WTC11 (cell line): ENCODE results near the gene CMTM4. TPM values are rescaled to one million over a fixed set of nuclear protein-coding genes. Genes with fewer than 3 reads are reported as not detected.

Source experiments
- ATAC-seq: fragments of 200-7000 bp; cut with Tn5 transposase; 2 replicates; pipeline ENCODE4 v1.10.0; 2021; ENCODE audit warnings: mild to moderate bottlenecking, moderate library complexity
- CTCF ChIA-PET: fragments of 300-600 bp; sonication (Branson Sonifier 250); formaldehyde crosslinking; loops from one replicate; lab custom pipeline; 2021; ENCODE audit warnings: antibody characterized with exemption; lab: Charles Lee
- POLR2A ChIA-PET: fragments of 350-600 bp; sonication (Branson Sonifier 250); formaldehyde crosslinking; loops from one replicate; lab custom pipeline; 2021; ENCODE audit warnings: antibody characterized with exemption; lab: Charles Lee
- DNase-seq: peaks from one replicate; pipeline ENCODE4 v3.0.0; 2021; ENCODE audit warnings: low spot score
- H3K27ac Mint-ChIP-seq: 2 replicates; pipeline ENCODE4 v1.8.0; 2021; ENCODE audit warnings: mixed read lengths
- H3K27me3 Mint-ChIP-seq: 2 replicates; pipeline ENCODE4 v1.8.0; 2021; ENCODE audit warnings: low read depth, mild to moderate bottlenecking, moderate library complexity, mixed read lengths
- H3K36me3 Mint-ChIP-seq: 2 replicates; pipeline ENCODE4 v1.8.0; 2021; ENCODE audit warnings: mixed read lengths
- H3K4me1 Mint-ChIP-seq: 2 replicates; pipeline ENCODE4 v1.8.0; 2022; ENCODE audit warnings: mixed read lengths
- H3K4me3 Mint-ChIP-seq: 2 replicates; pipeline ENCODE4 v1.8.0; 2021; ENCODE audit warnings: mild to moderate bottlenecking, moderate library complexity, mixed read lengths
- H3K9me3 Mint-ChIP-seq: 2 replicates; pipeline ENCODE4 v1.8.0; 2021; ENCODE audit warnings: mixed read lengths
- CBFB ChIP-seq: sonication (generic); formaldehyde crosslinking; IDR thresholded peaks from 2 replicates; pipeline ENCODE4 v1.8.1; 2022; ENCODE audit warnings: mild to moderate bottlenecking, low read depth, missing genetic modification reagents
- FOXK1 ChIP-seq: sonication (generic); formaldehyde crosslinking; IDR thresholded peaks from 2 replicates; pipeline ENCODE4 v1.8.0; 2022; ENCODE audit warnings: mild to moderate bottlenecking, moderate library complexity, missing genetic modification reagents
- GABPB1 ChIP-seq: sonication (generic); formaldehyde crosslinking; IDR thresholded peaks from 2 replicates; pipeline ENCODE4 v1.8.1; 2023; ENCODE audit warnings: mild to moderate bottlenecking, missing genetic modification reagents
- GTF2I ChIP-seq: fragments of 250-450 bp; sonication (Bioruptor Pico); conservative IDR thresholded peaks from 2 replicates; pipeline ENCODE4 v1.4.0; 2021; ENCODE audit warnings: mild to moderate bottlenecking
- IRF2 ChIP-seq: sonication (generic); formaldehyde crosslinking; IDR thresholded peaks from 2 replicates; pipeline ENCODE4 v1.8.0; 2022; ENCODE audit warnings: low read depth, missing genetic modification reagents, borderline replicate concordance
- OVOL2 ChIP-seq: fragments of 250-450 bp; sonication (Bioruptor Pico); IDR thresholded peaks from 2 replicates; pipeline ENCODE4 v1.9.0; 2021; ENCODE audit warnings: mild to moderate bottlenecking, borderline replicate concordance
- ZNF121 ChIP-seq: sonication (generic); formaldehyde crosslinking; IDR thresholded peaks from 2 replicates; pipeline ENCODE4 v1.8.0; 2023; ENCODE audit warnings: missing genetic modification reagents
- ZNF232 ChIP-seq: sonication (generic); formaldehyde crosslinking; IDR thresholded peaks from 2 replicates; pipeline ENCODE4 v1.8.0; 2022; ENCODE audit warnings: mild to moderate bottlenecking, missing genetic modification reagents
- ZNF396 ChIP-seq: fragments of 250-450 bp; sonication (Bioruptor Pico); IDR thresholded peaks from 2 replicates; pipeline ENCODE4 v1.8.0; 2021; ENCODE audit warnings: mild to moderate bottlenecking, moderate library complexity, borderline replicate concordance
- ZNF671 ChIP-seq: fragments of 250-450 bp; sonication (Bioruptor Pico); IDR thresholded peaks from 2 replicates; pipeline ENCODE4 v1.8.0; 2021; ENCODE audit warnings: mild to moderate bottlenecking
- total RNA-seq: library from RNA; stranded (reverse); gene quantifications from 3 replicates; pipeline ENCODE4 v1.2.3, GENCODE V29; 2021
- TF ChIP-seq, protein P1 (sequence below): fragments of 250-450 bp; sonication (Bioruptor Pico); IDR thresholded peaks from 2 replicates; pipeline ENCODE4 v1.9.0; 2021; ENCODE audit warnings: moderate library complexity, mild to moderate bottlenecking, inconsistent platforms, borderline replicate concordance
- TF ChIP-seq, protein P2 (sequence below): sonication (generic); formaldehyde crosslinking; IDR thresholded peaks from 2 replicates; pipeline ENCODE4 v1.8.1; 2022; ENCODE audit warnings: missing genetic modification reagents, borderline replicate concordance
- TF ChIP-seq, protein P3 (sequence below): sonication (generic); formaldehyde crosslinking; IDR thresholded peaks from 2 replicates; pipeline ENCODE4 v1.8.0; 2022; ENCODE audit warnings: mild to moderate bottlenecking, missing genetic modification reagents
- TF ChIP-seq, protein P4 (sequence below): fragments of 250-450 bp; sonication (Bioruptor Pico); IDR thresholded peaks from 2 replicates; pipeline ENCODE4 v1.8.0; 2021; ENCODE audit warnings: mild to moderate bottlenecking

Gene CMTM4
- total RNA-seq, 1 experiment from 2014 or later = 56.2 TPM

DNA sequence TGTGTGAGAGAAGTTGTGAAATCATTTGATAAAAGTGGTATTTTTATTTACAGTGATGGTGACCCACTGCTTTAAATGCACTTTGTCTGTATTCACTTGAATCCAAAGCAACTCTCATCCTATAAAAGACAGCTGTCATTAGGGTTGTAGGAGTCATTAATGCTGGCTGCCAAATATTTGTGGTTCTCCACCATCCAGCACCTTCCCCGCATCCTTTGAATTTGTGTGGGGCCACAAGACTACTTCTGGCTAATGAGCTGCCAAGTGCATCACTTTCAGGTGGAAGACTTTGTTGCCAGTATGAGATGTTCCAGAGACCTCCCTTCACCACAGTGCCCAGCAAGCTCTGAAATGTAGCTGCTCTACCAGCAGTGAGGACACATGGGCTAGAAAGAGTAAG, 48.7 kb downstream of the CMTM4 start:
- Mint-ChIP-seq H3K36me3 (no peaks in the 10 kb centered on the region), H3K4me3 (no peak overlapping the region), H3K4me1 (peaks cover 22% of the 10 kb centered on the region), H3K27me3 (no peaks in the 10 kb centered on the region), H3K27ac (no peak overlapping the region), H3K9me3 (no peaks in the 10 kb centered on the region)
- DNase-seq (no peak), ATAC-seq (no peak)
- CTCF ChIA-PET = interaction anchor here (1.6 kb wide), 1 partner anchor 13 kb away, joined by 4 read pairs; no protein-coding TSS in a partner anchor
- TF ChIP-seq CBFB (no peak), GTF2I (CRISPR knock-in tag) (no peak)
- POLR2A ChIA-PET = no interaction called here

DNA sequence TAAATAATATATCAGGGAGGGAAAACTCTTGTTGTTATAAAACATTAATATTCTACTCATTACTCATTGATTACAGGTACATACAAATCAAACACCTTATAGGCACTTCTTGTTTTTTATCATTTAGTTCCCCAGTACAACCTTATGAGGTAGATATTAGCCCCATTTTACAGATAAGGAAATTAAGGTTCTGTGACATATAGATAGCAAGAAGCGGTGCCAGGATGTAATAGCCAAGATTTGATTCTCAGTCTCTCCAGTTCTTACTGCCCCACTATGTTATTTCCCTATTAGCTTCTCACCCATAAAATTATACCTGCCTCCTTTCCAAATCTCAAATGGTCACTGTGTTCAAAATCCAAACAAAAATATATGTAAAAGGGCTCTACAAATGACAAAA, 55.2 kb downstream of the CMTM4 start:
- ChIA-PET POLR2A (no interaction called here), CTCF (interaction anchor here (0.8 kb wide), 1 partner anchor 10 kb away, joined by 5 read pairs; no protein-coding TSS in a partner anchor)
- DNase-seq (no peak), ATAC-seq (no peak)
- Mint-ChIP-seq H3K27ac (no peak overlapping the region), H3K27me3 (no peaks in the 10 kb centered on the region), H3K9me3 (no peaks in the 10 kb centered on the region), H3K4me1 (peaks cover 39% of the 10 kb centered on the region), H3K4me3 (no peak overlapping the region), H3K36me3 (no peaks in the 10 kb centered on the region)
- TF ChIP-seq ZNF232 (CRISPR knock-in tag) (no peak), ZNF671 (CRISPR knock-in tag) (no peak), IRF2 (CRISPR knock-in tag) (no peak)
- TF ChIP-seq, protein P1, sequence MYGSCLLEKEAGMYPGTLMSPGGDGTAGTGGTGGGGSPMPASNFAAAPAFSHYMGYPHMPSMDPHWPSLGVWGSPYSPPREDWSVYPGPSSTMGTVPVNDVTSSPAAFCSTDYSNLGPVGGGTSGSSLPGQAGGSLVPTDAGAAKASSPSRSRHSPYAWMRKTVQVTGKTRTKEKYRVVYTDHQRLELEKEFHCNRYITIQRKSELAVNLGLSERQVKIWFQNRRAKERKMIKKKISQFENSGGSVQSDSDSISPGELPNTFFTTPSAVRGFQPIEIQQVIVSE (CRISPR knock-in tag) = no peak
- TF ChIP-seq, protein P2, sequence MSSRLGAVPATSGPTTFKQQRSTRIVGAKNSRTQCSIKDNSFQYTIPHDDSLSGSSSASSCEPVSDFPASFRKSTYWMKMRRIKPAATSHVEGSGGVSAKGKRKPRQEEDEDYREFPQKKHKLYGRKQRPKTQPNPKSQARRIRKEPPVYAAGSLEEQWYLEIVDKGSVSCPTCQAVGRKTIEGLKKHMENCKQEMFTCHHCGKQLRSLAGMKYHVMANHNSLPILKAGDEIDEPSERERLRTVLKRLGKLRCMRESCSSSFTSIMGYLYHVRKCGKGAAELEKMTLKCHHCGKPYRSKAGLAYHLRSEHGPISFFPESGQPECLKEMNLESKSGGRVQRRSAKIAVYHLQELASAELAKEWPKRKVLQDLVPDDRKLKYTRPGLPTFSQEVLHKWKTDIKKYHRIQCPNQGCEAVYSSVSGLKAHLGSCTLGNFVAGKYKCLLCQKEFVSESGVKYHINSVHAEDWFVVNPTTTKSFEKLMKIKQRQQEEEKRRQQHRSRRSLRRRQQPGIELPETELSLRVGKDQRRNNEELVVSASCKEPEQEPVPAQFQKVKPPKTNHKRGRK = no peak

DNA sequence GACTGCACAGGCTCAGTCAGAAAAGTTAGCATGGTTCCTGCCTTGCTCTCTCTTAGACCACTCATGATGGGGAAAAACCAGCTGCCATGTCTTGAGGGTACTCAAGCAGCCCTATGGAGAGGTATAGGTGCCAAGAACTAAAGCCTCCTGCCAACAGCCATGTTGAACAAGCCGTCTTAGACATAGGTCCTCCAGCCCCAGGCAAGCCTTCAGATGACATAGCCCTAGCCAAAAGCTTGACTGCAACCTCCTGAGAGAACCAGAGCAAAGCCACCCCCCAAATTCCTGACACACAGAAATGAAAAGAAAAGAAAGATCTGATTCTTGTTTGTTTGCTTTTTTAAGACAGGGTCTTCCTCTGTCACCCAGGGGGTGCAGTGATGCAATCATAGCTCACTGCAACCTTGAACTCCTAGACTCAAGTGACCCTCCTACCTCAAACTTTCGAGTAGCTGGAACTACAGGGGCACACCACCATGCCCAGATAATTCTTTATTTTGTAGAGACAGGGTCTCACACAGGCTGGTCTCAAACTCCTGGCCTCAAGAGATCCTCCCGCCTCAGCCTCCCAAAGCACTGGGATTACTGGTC, 55.7 kb downstream of the CMTM4 start:
- CTCF ChIA-PET = interaction anchor here (0.8 to 4.0 kb wide), 2 partner anchors 10 kb away, joined by 5 to 32 read pairs; no protein-coding TSS in a partner anchor
- Mint-ChIP-seq H3K4me1 (peaks cover 41% of the 10 kb centered on the region), H3K36me3 (peaks cover 5% of the 10 kb centered on the region; the same call in 1 of the 2 replicates), H3K4me3 (no peak overlapping the region), H3K27ac (peak overlapping the region; percentile 26; the same call in 1 of the 2 replicates), H3K9me3 (no peaks in the 10 kb centered on the region), H3K27me3 (no peaks in the 10 kb centered on the region)
- DNase-seq (no peak), ATAC-seq (no peak)
- TF ChIP-seq ZNF396 (CRISPR knock-in tag) (no peak), FOXK1 (CRISPR knock-in tag) (no peak), CBFB (no peak), GABPB1 (CRISPR knock-in tag) (0 out of 2 replicates have a peak, but pooled peaks have one; percentile 43), ZNF121 (CRISPR knock-in tag) (no peak)
- TF ChIP-seq, protein P3, sequence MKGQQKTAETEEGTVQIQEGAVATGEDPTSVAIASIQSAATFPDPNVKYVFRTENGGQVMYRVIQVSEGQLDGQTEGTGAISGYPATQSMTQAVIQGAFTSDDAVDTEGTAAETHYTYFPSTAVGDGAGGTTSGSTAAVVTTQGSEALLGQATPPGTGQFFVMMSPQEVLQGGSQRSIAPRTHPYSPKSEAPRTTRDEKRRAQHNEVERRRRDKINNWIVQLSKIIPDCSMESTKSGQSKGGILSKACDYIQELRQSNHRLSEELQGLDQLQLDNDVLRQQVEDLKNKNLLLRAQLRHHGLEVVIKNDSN (CRISPR knock-in tag) = no peak
- POLR2A ChIA-PET = no interaction called here

DNA sequence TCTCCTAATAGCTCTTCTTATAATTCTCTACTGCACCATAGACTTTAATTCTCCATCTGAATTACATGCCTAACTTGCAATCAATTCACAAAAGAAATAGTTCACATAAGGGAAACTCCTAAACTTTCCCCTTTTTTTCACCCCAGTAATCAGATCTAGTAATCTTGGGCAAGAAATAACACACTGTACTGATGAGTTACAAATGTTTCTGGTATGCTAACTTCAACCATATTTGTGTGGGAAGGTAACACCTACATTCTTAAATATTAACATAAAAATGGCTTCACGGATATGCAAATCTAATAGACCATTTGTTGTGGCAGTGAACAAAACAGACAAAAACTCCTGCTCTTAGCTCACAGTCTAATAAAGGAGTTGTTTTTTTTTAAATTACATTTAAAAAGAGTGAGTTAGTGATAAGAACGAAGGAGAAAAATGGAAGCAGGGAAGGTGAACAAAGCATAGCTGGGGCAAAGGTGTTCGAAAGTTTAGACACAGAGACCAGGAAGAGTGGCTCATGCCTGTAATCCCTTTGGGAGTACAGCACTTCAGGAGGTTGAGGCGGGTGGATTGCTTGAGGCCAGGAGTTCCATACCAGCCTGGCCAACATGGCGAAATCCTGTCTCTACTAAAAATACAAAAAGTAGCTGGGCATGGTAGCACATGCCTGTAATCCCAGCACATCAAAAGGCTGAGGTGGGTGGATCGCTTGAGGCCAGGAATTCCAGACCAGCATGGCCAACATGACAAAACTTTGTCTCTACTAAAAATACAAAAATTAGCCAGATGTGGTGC, 57.3 kb downstream of the CMTM4 start:
- Mint-ChIP-seq H3K9me3 (no peaks in the 10 kb centered on the region), H3K27ac (peak overlapping the region; percentile 39), H3K4me1 (peaks cover 37% of the 10 kb centered on the region), H3K4me3 (no peak overlapping the region), H3K27me3 (no peaks in the 10 kb centered on the region), H3K36me3 (peaks cover 19% of the 10 kb centered on the region)
- ATAC-seq (no peak; the same call in 1 of the 2 replicates), DNase-seq (no peak)
- POLR2A ChIA-PET = no interaction called here
- TF ChIP-seq OVOL2 (CRISPR knock-in tag) = no peak
- TF ChIP-seq, protein P4, sequence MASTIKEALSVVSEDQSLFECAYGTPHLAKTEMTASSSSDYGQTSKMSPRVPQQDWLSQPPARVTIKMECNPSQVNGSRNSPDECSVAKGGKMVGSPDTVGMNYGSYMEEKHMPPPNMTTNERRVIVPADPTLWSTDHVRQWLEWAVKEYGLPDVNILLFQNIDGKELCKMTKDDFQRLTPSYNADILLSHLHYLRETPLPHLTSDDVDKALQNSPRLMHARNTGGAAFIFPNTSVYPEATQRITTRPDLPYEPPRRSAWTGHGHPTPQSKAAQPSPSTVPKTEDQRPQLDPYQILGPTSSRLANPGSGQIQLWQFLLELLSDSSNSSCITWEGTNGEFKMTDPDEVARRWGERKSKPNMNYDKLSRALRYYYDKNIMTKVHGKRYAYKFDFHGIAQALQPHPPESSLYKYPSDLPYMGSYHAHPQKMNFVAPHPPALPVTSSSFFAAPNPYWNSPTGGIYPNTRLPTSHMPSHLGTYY (CRISPR knock-in tag) = no peak
- CTCF ChIA-PET = interaction anchor here (0.6 to 4.0 kb wide), 9 partner anchors 11 to 1164 kb away, joined by 3 to 32 read pairs (median 3); no protein-coding TSS in a partner anchor
